Measurements from ENCODE around the gene SUN5. TPM values are rescaled to one million over a fixed set of nuclear protein-coding genes. Genes with fewer than 3 reads are reported as not detected.

Gene SUN5
- total RNA-seq, 1 experiment from 2014 or later, result not detected

GRCh38 chr20:32987044-32987825 is 17.0 kb downstream of the SUN5 start:
- ATAC-seq, result no peak
- DNase-seq (ENCODE audit: low spot score), result no peak
- Mint-ChIP-seq H3K4me1 (0 out of 2 replicates have a peak, but pooled peaks cover 4% of the 10 kb centered on the region), H3K4me3 (no peak overlapping the region), H3K36me3 (no peaks in the 10 kb centered on the region), H3K27ac (no peak overlapping the region), H3K9me3 (no peaks in the 10 kb centered on the region), H3K27me3 (ENCODE audit: low read depth) (no peaks in the 10 kb centered on the region)
- ChIA-PET POLR2A (no interaction called here), CTCF (interaction anchor here (0.9 to 1.7 kb wide), 3 partner anchors 8 to 18 kb away, joined by 4 to 13 read pairs (median 4); no protein-coding TSS in a partner anchor)
- no peak for TF ChIP-seq ETV6 (CRISPR knock-in tag; IDR thresholded peaks at IDR 0.05)
- no peak for TF ChIP-seq ZNF138 (CRISPR knock-in tag; conservative IDR thresholded peaks at IDR 0.05)
- no peak for TF ChIP-seq RORB (CRISPR knock-in tag; IDR thresholded peaks at IDR 0.05)

GRCh38 chr20:32986331-32986966 is 17.8 kb downstream of the SUN5 start:
- Mint-ChIP-seq H3K36me3 (no peaks in the 10 kb centered on the region), H3K27me3 (ENCODE audit: low read depth) (no peaks in the 10 kb centered on the region), H3K27ac (no peak overlapping the region), H3K4me1 (0 out of 2 replicates have a peak, but pooled peaks cover 4% of the 10 kb centered on the region), H3K9me3 (no peaks in the 10 kb centered on the region), H3K4me3 (no peak overlapping the region)
- ATAC-seq, result no peak
- CTCF ChIA-PET, result interaction anchor here (1.1 to 1.9 kb wide), 3 partner anchors 9 to 110 kb away, joined by 4 to 13 read pairs (median 4); no protein-coding TSS in a partner anchor
- TF ChIP-seq CREB1 (CRISPR knock-in tag; IDR thresholded peaks at IDR 0.05) (no peak), USF1 (CRISPR knock-in tag; IDR thresholded peaks at IDR 0.05) (no peak), ZNF423 (CRISPR knock-in tag; IDR thresholded peaks at IDR 0.05) (no peak), ZBTB43 (CRISPR knock-in tag; IDR thresholded peaks at IDR 0.05) (no peak), ESRRA (CRISPR knock-in tag; IDR thresholded peaks at IDR 0.05; ENCODE audit: borderline replicate concordance) (no peak), RORB (CRISPR knock-in tag; IDR thresholded peaks at IDR 0.05) (no peak), NFYB (CRISPR knock-in tag; conservative IDR thresholded peaks at IDR 0.05; ENCODE audit: low read depth) (no peak), NFE2L1 (CRISPR knock-in tag; IDR thresholded peaks at IDR 0.05) (no peak), SMAD4 (CRISPR knock-in tag; IDR thresholded peaks at IDR 0.05) (no peak), TEAD4 (CRISPR knock-in tag; IDR thresholded peaks at IDR 0.05) (no peak), PRRX2 (CRISPR knock-in tag; IDR thresholded peaks at IDR 0.05) (no peak), E2F1 (CRISPR knock-in tag; IDR thresholded peaks at IDR 0.05) (no peak), HMGA2 (CRISPR knock-in tag; IDR thresholded peaks at IDR 0.05) (no peak), GRHL2 (CRISPR knock-in tag; IDR thresholded peaks at IDR 0.05; ENCODE audit: insufficient replicate concordance, severe bottlenecking) (no peak), ZSCAN18 (CRISPR knock-in tag; IDR thresholded peaks at IDR 0.05) (no peak), ATF6 (CRISPR knock-in tag; IDR thresholded peaks at IDR 0.05) (no peak), NR2C2 (CRISPR knock-in tag; IDR thresholded peaks at IDR 0.05) (no peak)
- no peak for DNase-seq (ENCODE audit: low spot score)
- POLR2A ChIA-PET, result no interaction called here
